T-helper 1 cell treated with Interleukin-12 subunit alpha and Interleukin-12 subunit beta and Interleukin-4 antibody, amounts not matched to agents 30 μg/mL and 1 μg/mL, for 36 hours (primary cell): Measurements from ENCODE around the gene HIPK2.
A peak's percentile ranks its signal among the peaks of the same experiment; 100 is the strongest.

ENCODE experiments used
- H3K27ac Mint-ChIP-seq: one replicate; pipeline ENCODE4 v1.8.0; 2021; ENCODE audit warnings: mild to moderate bottlenecking, mixed read lengths
- H3K27me3 Mint-ChIP-seq: one replicate; pipeline ENCODE4 v1.8.0; 2021; ENCODE audit warnings: low read depth, mixed read lengths
- H3K36me3 Mint-ChIP-seq: one replicate; pipeline ENCODE4 v1.8.0; 2021; ENCODE audit warnings: low read depth, mixed read lengths
- H3K4me1 Mint-ChIP-seq: one replicate; pipeline ENCODE4 v1.8.0; 2021; ENCODE audit warnings: low read depth, mixed read lengths
- H3K4me3 Mint-ChIP-seq: one replicate; pipeline ENCODE4 v1.8.0; 2021; ENCODE audit warnings: mild to moderate bottlenecking, moderate library complexity, mixed read lengths
- H3K9me3 Mint-ChIP-seq: one replicate; pipeline ENCODE4 v1.8.0; 2021; ENCODE audit warnings: mixed read lengths

HIPK2 gene

GRCh38 chr7:139713061-139713460, 64.7 kb downstream of the HIPK2 start:
- H3K27me3 Mint-ChIP-seq = no peaks in the 10 kb centered on the region
- H3K27ac Mint-ChIP-seq = no peak overlapping the region
- H3K36me3 Mint-ChIP-seq = peaks cover 22% of the 10 kb centered on the region
- no peaks in the 10 kb centered on the region for H3K9me3 Mint-ChIP-seq
- peaks cover 2% of the 10 kb centered on the region for H3K4me1 Mint-ChIP-seq
- no peak overlapping the region for H3K4me3 Mint-ChIP-seq

GRCh38 chr7:139711991-139712743, 65.6 kb downstream of the HIPK2 start:
- H3K36me3 Mint-ChIP-seq = peaks cover 22% of the 10 kb centered on the region
- no peak overlapping the region for H3K27ac Mint-ChIP-seq

GRCh38 chr7:139710036-139710435, 67.8 kb downstream of the HIPK2 start:
- Mint-ChIP-seq H3K4me3 (no peak overlapping the region), H3K4me1 (peaks cover 2% of the 10 kb centered on the region), H3K27me3 (no peaks in the 10 kb centered on the region), H3K36me3 (peaks cover 8% of the 10 kb centered on the region), H3K9me3 (no peaks in the 10 kb centered on the region), H3K27ac (no peak overlapping the region)

More at GRCh38 chr7:139711991-139712743, 65.6 kb downstream of the HIPK2 start:
- H3K4me3 Mint-ChIP-seq = no peak overlapping the region
- H3K4me1 Mint-ChIP-seq = peaks cover 2% of the 10 kb centered on the region
- no peaks in the 10 kb centered on the region for H3K9me3 Mint-ChIP-seq
- H3K27me3 Mint-ChIP-seq = no peaks in the 10 kb centered on the region

- Mint-ChIP-seq H3K4me1 (peaks cover 2% of the 10 kb centered on the region), H3K36me3 (peaks cover 6% of the 10 kb centered on the region), H3K4me3 (no peak overlapping the region), H3K27me3 (no peaks in the 10 kb centered on the region), H3K9me3 (no peaks in the 10 kb centered on the region), H3K27ac (no peak overlapping the region)
Measured at GRCh38 chr7:139709485-139709884, 68.3 kb downstream of the HIPK2 start.

GRCh38 chr7:139708541-139708940, 69.3 kb downstream of the HIPK2 start:
- no peak overlapping the region for H3K27ac Mint-ChIP-seq
- H3K27me3 Mint-ChIP-seq = no peaks in the 10 kb centered on the region
- peaks cover 6% of the 10 kb centered on the region for H3K36me3 Mint-ChIP-seq
- peaks cover 10% of the 10 kb centered on the region for H3K4me1 Mint-ChIP-seq
- no peak overlapping the region for H3K4me3 Mint-ChIP-seq
- H3K9me3 Mint-ChIP-seq = no peaks in the 10 kb centered on the region

DNA sequence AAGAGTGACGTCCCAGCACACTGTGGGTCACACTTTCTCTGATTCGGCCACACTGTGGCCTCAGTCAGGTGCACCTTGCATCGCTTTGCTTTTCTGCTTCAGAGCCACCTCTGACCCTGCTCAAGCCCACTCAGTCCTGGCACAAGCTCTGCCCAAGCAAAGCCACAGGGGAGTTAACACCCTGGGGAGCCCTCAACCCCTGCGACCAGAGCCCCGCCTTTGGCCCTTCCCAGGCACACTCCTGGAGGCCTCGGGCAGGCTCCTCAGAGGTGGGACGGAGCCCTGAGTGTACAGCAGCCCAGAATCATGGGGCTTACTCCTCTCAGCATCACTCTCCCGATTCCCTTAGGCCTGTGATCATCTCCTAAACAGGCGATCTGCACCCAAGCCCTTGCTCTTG, 71.0 kb downstream of the HIPK2 start:
- Mint-ChIP-seq H3K27ac (no peak overlapping the region), H3K9me3 (no peaks in the 10 kb centered on the region), H3K27me3 (no peaks in the 10 kb centered on the region), H3K4me3 (no peak overlapping the region), H3K4me1 (peaks cover 18% of the 10 kb centered on the region), H3K36me3 (peaks cover 6% of the 10 kb centered on the region)

GRCh38 chr7:139704308-139704879, 73.4 kb downstream of the HIPK2 start:
- no peak overlapping the region for H3K27ac Mint-ChIP-seq
- no peaks in the 10 kb centered on the region for H3K27me3 Mint-ChIP-seq
- peaks cover 25% of the 10 kb centered on the region for H3K4me1 Mint-ChIP-seq
- no peaks in the 10 kb centered on the region for H3K9me3 Mint-ChIP-seq
- no peak overlapping the region for H3K4me3 Mint-ChIP-seq
- no peaks in the 10 kb centered on the region for H3K36me3 Mint-ChIP-seq

- no peaks in the 10 kb centered on the region for H3K9me3 Mint-ChIP-seq
- no peaks in the 10 kb centered on the region for H3K36me3 Mint-ChIP-seq
- no peaks in the 10 kb centered on the region for H3K27me3 Mint-ChIP-seq
- H3K4me1 Mint-ChIP-seq = peaks cover 25% of the 10 kb centered on the region
- H3K27ac Mint-ChIP-seq = no peak overlapping the region
- H3K4me3 Mint-ChIP-seq = no peak overlapping the region
Measured at GRCh38 chr7:139703487-139704307, 74.1 kb downstream of the HIPK2 start.

DNA sequence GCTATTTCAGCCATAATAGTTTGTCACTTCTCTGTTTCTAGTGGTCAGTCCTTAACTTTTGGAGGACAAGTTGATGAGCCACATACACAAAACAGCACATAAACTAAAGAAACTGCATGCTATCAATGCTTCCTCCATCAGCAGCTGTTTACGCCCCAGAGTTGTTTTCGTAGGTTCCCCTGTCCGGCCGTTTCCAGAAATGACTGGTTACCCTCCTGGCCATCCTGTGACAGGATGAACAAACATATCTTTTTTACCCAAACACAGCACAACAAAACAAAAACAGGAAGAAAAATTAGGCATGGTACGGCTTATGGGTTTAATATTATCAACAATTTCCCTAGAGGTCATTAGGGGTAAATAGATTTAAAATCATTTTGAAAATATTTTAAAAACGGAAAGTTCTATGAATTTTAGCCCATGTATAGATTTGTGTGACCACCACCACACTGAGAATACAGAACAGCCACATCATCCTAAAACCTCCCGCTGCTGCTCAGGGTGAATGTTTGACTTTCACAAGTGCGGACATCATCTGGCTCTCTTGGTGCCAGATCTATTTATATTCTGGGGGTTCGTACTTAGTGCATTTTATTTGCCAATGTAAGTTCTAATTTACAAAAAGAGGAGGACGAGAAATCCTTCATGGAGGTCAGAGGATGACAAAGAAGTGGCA, 74.8 kb downstream of the HIPK2 start:
- no peak overlapping the region for H3K4me3 Mint-ChIP-seq
- H3K36me3 Mint-ChIP-seq = no peaks in the 10 kb centered on the region
- H3K27ac Mint-ChIP-seq = peak overlapping the region; percentile 39
- no peaks in the 10 kb centered on the region for H3K9me3 Mint-ChIP-seq
- no peaks in the 10 kb centered on the region for H3K27me3 Mint-ChIP-seq
- H3K4me1 Mint-ChIP-seq = peaks cover 29% of the 10 kb centered on the region

GRCh38 chr7:139702313-139702731, 75.5 kb downstream of the HIPK2 start:
- H3K4me1 Mint-ChIP-seq = peaks cover 29% of the 10 kb centered on the region
- no peak overlapping the region for H3K4me3 Mint-ChIP-seq
- H3K27ac Mint-ChIP-seq = no peak overlapping the region
- no peaks in the 10 kb centered on the region for H3K36me3 Mint-ChIP-seq
- no peaks in the 10 kb centered on the region for H3K27me3 Mint-ChIP-seq
- no peaks in the 10 kb centered on the region for H3K9me3 Mint-ChIP-seq

DNA sequence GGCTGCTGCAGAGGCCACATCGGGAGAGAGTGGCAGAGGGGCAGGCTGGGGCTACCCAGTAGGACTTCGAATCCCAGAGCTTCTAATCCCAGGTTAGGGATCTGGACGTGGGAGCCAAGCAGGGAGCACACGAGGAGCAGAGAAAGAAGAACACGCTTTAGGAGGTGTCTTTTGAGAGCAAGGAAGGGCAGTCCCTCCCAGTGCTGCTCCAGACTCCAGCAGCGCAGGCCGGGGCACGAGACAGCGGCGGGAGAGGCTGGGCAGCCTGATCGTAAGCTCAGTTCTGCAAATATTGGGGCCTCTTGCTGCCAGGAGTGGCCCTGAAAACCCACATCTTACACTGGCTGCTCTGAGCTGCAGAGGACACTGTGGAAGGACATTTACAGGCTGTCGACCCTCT, 75.9 kb downstream of the HIPK2 start:
- Mint-ChIP-seq H3K4me1 (peaks cover 34% of the 10 kb centered on the region), H3K27me3 (no peaks in the 10 kb centered on the region), H3K9me3 (no peaks in the 10 kb centered on the region), H3K4me3 (no peak overlapping the region), H3K36me3 (no peaks in the 10 kb centered on the region), H3K27ac (no peak overlapping the region)

DNA sequence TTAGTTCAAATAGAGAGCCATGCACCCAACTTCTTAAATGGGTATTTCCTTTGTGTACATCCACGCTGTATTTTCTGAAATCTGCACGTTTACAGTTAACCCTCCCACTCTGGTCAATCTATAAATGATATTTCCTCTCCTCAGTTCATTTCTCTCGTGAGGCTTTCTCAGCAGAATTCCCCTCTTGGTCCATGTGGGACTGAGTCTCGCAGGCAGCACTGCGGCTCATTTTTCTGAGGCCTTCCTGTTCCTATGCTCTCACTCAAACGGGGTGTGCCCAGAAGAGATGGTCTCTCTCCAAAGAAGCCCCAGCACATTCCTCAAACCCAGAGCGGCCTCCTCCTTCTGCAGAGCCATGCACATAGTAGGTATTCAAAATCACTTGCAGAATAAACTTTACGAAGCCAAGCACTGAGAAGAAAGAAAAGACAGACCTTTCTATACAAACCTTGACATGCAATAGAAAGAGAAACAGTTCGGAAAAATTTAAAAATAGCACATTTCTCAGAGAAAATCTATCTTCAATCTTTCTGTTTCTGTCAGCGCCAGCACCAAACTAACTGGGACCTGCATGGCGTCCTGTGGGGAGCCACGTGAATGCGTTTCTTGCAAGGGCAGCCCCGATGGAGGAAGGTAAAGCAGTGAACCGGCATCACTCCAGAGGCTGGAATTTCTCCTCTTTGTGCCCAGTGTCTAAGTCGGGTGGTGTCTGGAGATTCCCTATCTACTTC, 77.1 kb downstream of the HIPK2 start:
- Mint-ChIP-seq H3K9me3 (no peaks in the 10 kb centered on the region), H3K36me3 (no peaks in the 10 kb centered on the region), H3K27me3 (no peaks in the 10 kb centered on the region), H3K4me1 (peaks cover 43% of the 10 kb centered on the region), H3K27ac (peak overlapping the region; percentile 86), H3K4me3 (no peak overlapping the region)

- H3K4me3 Mint-ChIP-seq = peak overlapping the region; percentile 1
- H3K27ac Mint-ChIP-seq = peak overlapping the region; percentile 86
- no peaks in the 10 kb centered on the region for H3K36me3 Mint-ChIP-seq
- H3K4me1 Mint-ChIP-seq = peaks cover 43% of the 10 kb centered on the region
- no peaks in the 10 kb centered on the region for H3K27me3 Mint-ChIP-seq
- no peaks in the 10 kb centered on the region for H3K9me3 Mint-ChIP-seq
Measured at GRCh38 chr7:139699640-139700504, 77.9 kb downstream of the HIPK2 start.
